ENCODE data around the gene IQCN. TPM values are rescaled to one million over a fixed set of nuclear protein-coding genes. Genes with fewer than 3 reads are reported as not detected.

Gene IQCN
- total RNA-seq, 4 donors from 2014 or later, result 5.7 to 17.0 (median 8.9) TPM

- H3K4me1 ChIP-seq, result peaks cover 21 to 49% of the 10 kb centered on the region in 2 donors
- peak overlapping the region in 2 of 3 donors; percentile 17 to 37 for H3K27ac ChIP-seq
- WGBS, 2 donors, result 75 to 79% methylated on average over 13 to 14 of the region's 14 CpGs
- no peak for TF ChIP-seq CTCF (IDR thresholded peaks at IDR 0.05)
- H3K9me3 ChIP-seq, result no peaks in the 10 kb centered on the region
- DNase-seq, result peak in 1 of 2 donors; percentile 17
- no peak overlapping the region for H3K4me3 ChIP-seq (replicated peaks in 1 of 3)
- H3K27me3 ChIP-seq, result no peaks in the 10 kb centered on the region
- no peaks in the 10 kb centered on the region for H3K36me3 ChIP-seq
- intact Hi-C loops (cut with DNase I), result no loop called here
These were observed 46.8 kb upstream of the IQCN start for GRCh38 chr19:18320865-18321733.

- Histone ChIP-seq H3K4me3 (replicated peaks in 1 of 3) (no peak overlapping the region), H3K9me3 (no peaks in the 10 kb centered on the region), H3K27ac (peak overlapping the region in 1 of 3 donors; percentile 37), H3K4me1 (peaks cover 21 to 51% of the 10 kb centered on the region in 2 donors), H3K27me3 (no peaks in the 10 kb centered on the region), H3K36me3 (no peaks in the 10 kb centered on the region)
- intact Hi-C loops (cut with DNase I), result no loop called here
- DNase-seq, result no peak
- WGBS, 2 donors, result 87 to 90% methylated on average over 7 of the region's 7 CpGs
- TF ChIP-seq POLR2A (IDR thresholded peaks at IDR 0.05) (no peak), CTCF (IDR thresholded peaks at IDR 0.05) (no peak)
These were observed 45.4 kb upstream of the IQCN start for GRCh38 chr19:18319591-18320135.

GRCh38 chr19:18317961-18318800 is 43.9 kb upstream of the IQCN start:
- H3K4me1 ChIP-seq, result peaks cover 17 to 47% of the 10 kb centered on the region in 2 donors
- intact Hi-C loops (cut with DNase I), result no loop called here
- H3K27ac ChIP-seq, result peak overlapping the region; percentile 38 to 70 (median 44)
- H3K9me3 ChIP-seq, result no peaks in the 10 kb centered on the region
- no peaks in the 10 kb centered on the region for H3K27me3 ChIP-seq
- WGBS, 2 donors, result 69 to 74% methylated on average over 10 to 14 of the region's 18 CpGs
- H3K36me3 ChIP-seq, result no peaks in the 10 kb centered on the region
- DNase-seq, result peak in 1 of 2 donors; percentile 25
- H3K4me3 ChIP-seq (replicated peaks in 1 of 3), result no peak overlapping the region
- TF ChIP-seq CTCF (IDR thresholded peaks at IDR 0.05), result no peak

GRCh38 chr19:18313398-18313797 is 39.1 kb upstream of the IQCN start:
- Histone ChIP-seq H3K4me1 (peaks cover 5 to 17% of the 10 kb centered on the region in 2 donors), H3K36me3 (peaks cover 7 to 10% of the 10 kb centered on the region in 2 donors), H3K27me3 (no peaks in the 10 kb centered on the region), H3K4me3 (replicated peaks in 1 of 3) (no peak overlapping the region), H3K27ac (peak overlapping the region in 1 of 3 donors; percentile 39), H3K9me3 (no peaks in the 10 kb centered on the region)
- intact Hi-C loops (cut with DNase I), result no loop called here
- no peak for TF ChIP-seq POLR2A (IDR thresholded peaks at IDR 0.05)
- no peak for TF ChIP-seq CTCF (IDR thresholded peaks at IDR 0.05)
- no peak for DNase-seq
- 83 to 92% methylated on average over 3 of the region's 3 CpGs for WGBS, 2 donors

Data from thyroid gland (tissue), 4 donors.